OCI-LY3 (cell line): ENCODE measurements around the gene RNF17.

Experiments
- CTCF ChIP-seq: fragments of 200-600, 300-600 bp; sonication (generic); IDR thresholded peaks from 2 replicates; pipeline ENCODE4 v1.5.1; 2014; ENCODE audit warnings: antibody characterized with exemption, low read length, low read depth
- EZH2phosphoT487 ChIP-seq: fragments of 200-600 bp; shearing (Covaris generic); IDR thresholded peaks from 2 replicates; pipeline ENCODE4 v1.6.1; 2018; ENCODE audit warnings: antibody characterized with exemption, mixed run types, low read depth

GRCh38 chr13:24745516-24745860 is 18.5 kb upstream of the RNF17 start:
- TF ChIP-seq CTCF (no peak), EZH2phosphoT487 (no peak)
